PC-3 (cell line): ENCODE measurements around the gene PKDCC. TPM values are rescaled to one million over a fixed set of nuclear protein-coding genes. Genes with fewer than 3 reads are reported as not detected.

Experiments
- ATAC-seq: fragments of 200-7000 bp; cut with Tn5 transposase; 2 replicates; pipeline ENCODE4 v1.9.1; 2020; ENCODE audit warnings: mild to moderate bottlenecking, moderate library complexity
- BruUV-seq: library from RNA; stranded (reverse); fragments of 400-500 nt; replicated peaks from 2 replicates; lab custom pipeline; 2021; lab: Mats Ljungman, UMichigan
- CTCF ChIA-PET: fragments of 300-600 bp; sonication (Branson Sonifier 250); formaldehyde crosslinking; loops from one replicate; lab custom pipeline; 2022; ENCODE audit warnings: antibody characterized with exemption; lab: Charles Lee
- POLR2A ChIA-PET: fragments of 300-600 bp; sonication (Branson Sonifier 250); formaldehyde crosslinking; loops from one replicate; lab custom pipeline; 2022; ENCODE audit warnings: antibody characterized with exemption; ENCODE audit not compliant: unreplicated experiment; lab: Charles Lee
- DNase-seq: peaks from one replicate; pipeline ENCODE4 v3.0.0-alpha.2; 2015
- H2AFZ ChIP-seq: fragments of 300-600 bp; sonication (generic); 2 replicates; pipeline ENCODE4 v1.6.0; 2016; ENCODE audit warnings: antibody characterized with exemption, low read length
- H3F3A ChIP-seq: fragments of 300-600 bp; sonication (generic); one replicate; pipeline ENCODE4 v1.6.0; 2017; ENCODE audit warnings: antibody characterized with exemption, low read length, control low read depth, mild to moderate bottlenecking; ENCODE audit not compliant: unreplicated experiment
- H3K27ac ChIP-seq: fragments of 300-600 bp; sonication (generic); 2 replicates; pipeline ENCODE4 v1.5.1; 2016; ENCODE audit warnings: mild to moderate bottlenecking, low read length
- H3K27me3 ChIP-seq: fragments of 300-600 bp; sonication (generic); 2 replicates; pipeline ENCODE4 v1.6.1; 2016; ENCODE audit warnings: low read length, mixed read lengths
- H3K36me3 ChIP-seq: fragments of 300-600 bp; sonication (generic); 2 replicates; pipeline ENCODE4 v1.6.1; 2016; ENCODE audit warnings: low read depth, mixed run types, low read length, mixed read lengths
- H3K4me1 ChIP-seq: fragments of 300-600 bp; sonication (generic); 2 replicates; pipeline ENCODE4 v1.5.1; 2016; ENCODE audit warnings: low read length; ENCODE audit not compliant: insufficient read depth
- H3K4me2 ChIP-seq: fragments of 300-600 bp; sonication (generic); 2 replicates; pipeline ENCODE4 v1.6.0; 2016; ENCODE audit warnings: low read length
- H3K4me3 ChIP-seq: fragments of 300-600 bp; sonication (generic); 2 replicates; pipeline ENCODE4 v1.5.1; 2016; ENCODE audit warnings: mild to moderate bottlenecking, low read length, mixed read lengths
- H3K79me2 ChIP-seq: fragments of 300-600 bp; sonication (generic); 2 replicates; pipeline ENCODE4 v1.6.1; 2017; ENCODE audit warnings: low read length, mixed read lengths
- H3K9ac ChIP-seq: fragments of 300-600 bp; sonication (generic); 2 replicates; pipeline ENCODE4 v1.6.0; 2016; ENCODE audit warnings: mild to moderate bottlenecking, low read length
- H3K9me2 ChIP-seq: fragments of 300-600 bp; sonication (generic); replicated peaks from 2 replicates; pipeline ENCODE4 v1.6.1; 2016; ENCODE audit warnings: mixed run types, low read length, mixed read lengths
- H3K9me3 ChIP-seq: fragments of 300-600 bp; sonication (generic); 2 replicates; pipeline ENCODE4 v1.6.1; 2016; ENCODE audit warnings: low read length, mixed read lengths
- H4K20me1 ChIP-seq: fragments of 300-600 bp; sonication (generic); 2 replicates; pipeline ENCODE4 v1.6.1; 2016; ENCODE audit warnings: low read length, mixed read lengths
- CTCF ChIP-seq: fragments of 300-600 bp; sonication (generic); conservative IDR thresholded peaks from 2 replicates; pipeline ENCODE4 v1.5.1; 2017; ENCODE audit warnings: antibody characterized with exemption, low read depth, mild to moderate bottlenecking, low read length
- EZH2 ChIP-seq: fragments of 300-600 bp; sonication (generic); IDR thresholded peaks from one replicate; pipeline ENCODE4 v1.6.1; 2017; ENCODE audit warnings: antibody characterized with exemption, mild to moderate bottlenecking, low read length; ENCODE audit not compliant: unreplicated experiment
- EZH2phosphoT487 ChIP-seq: fragments of 300-600 bp; sonication (generic); IDR thresholded peaks from 2 replicates; pipeline ENCODE4 v1.6.1; 2018; ENCODE audit warnings: mild to moderate bottlenecking, antibody characterized with exemption, low read length, borderline replicate concordance
- intact Hi-C: fragments of 100-400 bp; cut with micrococcal nuclease; formaldehyde crosslinking; loops from 2 replicates; pipeline ENCODE4 v1.9.0; 2023
- total RNA-seq: library from RNA; depleted of rRNA; stranded (reverse); fragments of >200 nt; gene quantifications from 2 replicates; pipeline ENCODE4 v1.2.3, GENCODE V29; 2014

Gene PKDCC
- total RNA-seq, 1 experiment from 2014 or later = 2.1 TPM

- POLR2A ChIA-PET = interaction anchor here (0.6 kb wide), 1 partner anchor 26 kb away, joined by 5 read pairs; no protein-coding TSS in a partner anchor
- BruUV-seq = no TSS peak
- intact Hi-C loops = no loop called here
These were observed 51.0 kb downstream of the PKDCC start for GRCh38 chr2:42098571-42099437.

DNA sequence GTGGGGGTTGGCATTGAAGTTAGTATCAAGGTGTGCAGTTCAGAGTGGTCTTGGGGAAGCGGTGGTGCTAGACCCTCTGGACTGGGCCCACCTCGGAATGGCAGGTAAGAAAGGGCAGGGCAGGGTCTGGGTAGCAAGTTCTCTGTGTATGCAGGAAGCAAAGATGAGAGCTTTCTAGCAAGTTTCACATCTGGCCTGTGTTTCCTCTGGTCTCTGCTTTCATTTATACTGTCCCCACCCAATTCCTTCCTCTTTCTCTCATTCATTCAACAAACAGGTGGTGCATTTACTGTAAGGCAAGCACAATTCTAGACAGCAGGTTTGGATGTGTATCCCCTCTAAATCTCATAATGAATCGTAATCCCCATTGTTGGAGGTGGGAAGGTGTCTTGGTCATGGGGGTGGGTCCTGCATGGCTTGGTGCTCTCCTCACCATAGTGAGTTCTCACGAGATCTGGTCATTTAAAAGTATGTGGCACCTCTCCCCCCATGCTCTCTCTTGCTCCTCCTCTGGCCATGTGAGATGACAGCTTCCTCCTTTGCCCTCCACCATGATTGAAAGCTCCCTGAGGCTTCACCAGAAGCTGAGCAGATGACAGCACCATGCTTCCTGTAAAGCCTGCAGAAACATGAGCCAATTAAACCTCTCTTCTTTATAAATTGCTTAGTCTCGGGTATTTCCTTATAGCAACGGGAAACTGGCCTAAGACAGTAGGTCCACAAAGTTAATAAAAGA, 51.8 kb downstream of the PKDCC start:
- no peaks in the 10 kb centered on the region for H3K9me2 ChIP-seq
- no peaks in the 10 kb centered on the region for H3F3A ChIP-seq
- H3K4me2 ChIP-seq = no peak overlapping the region
- H3K4me1 ChIP-seq = peaks cover 5% of the 10 kb centered on the region; the same call in 1 of the 2 replicates
- TF ChIP-seq CTCF (no peak), EZH2phosphoT487 (no peak), EZH2 (no peak)
- intact Hi-C loops = no loop called here
- POLR2A ChIA-PET = no interaction called here
- H3K4me3 ChIP-seq = no peak overlapping the region
- no peak for DNase-seq
- no peak for ATAC-seq
- CTCF ChIA-PET = no interaction called here
- H3K79me2 ChIP-seq = no peaks in the 10 kb centered on the region
- H3K9me3 ChIP-seq = no peaks in the 10 kb centered on the region
- no peak overlapping the region for H3K27ac ChIP-seq
- no peaks in the 10 kb centered on the region for H3K36me3 ChIP-seq
- H3K27me3 ChIP-seq = no peaks in the 10 kb centered on the region
- no peak overlapping the region for H3K9ac ChIP-seq
- no peak overlapping the region for H2AFZ ChIP-seq
- no TSS peak for BruUV-seq
- no peaks in the 10 kb centered on the region for H4K20me1 ChIP-seq

More at GRCh38 chr2:42098571-42099437, 51.0 kb downstream of the PKDCC start:
- H3K9ac ChIP-seq = no peak overlapping the region
- no peaks in the 10 kb centered on the region for H3F3A ChIP-seq
- no peaks in the 10 kb centered on the region for H3K27me3 ChIP-seq
- no peaks in the 10 kb centered on the region for H3K36me3 ChIP-seq
- no peaks in the 10 kb centered on the region for H4K20me1 ChIP-seq
- no peaks in the 10 kb centered on the region for H3K79me2 ChIP-seq
- no peak overlapping the region for H3K27ac ChIP-seq
- H2AFZ ChIP-seq = no peak overlapping the region
- H3K9me3 ChIP-seq = no peaks in the 10 kb centered on the region
- no peaks in the 10 kb centered on the region for H3K9me2 ChIP-seq
- DNase-seq = no peak
- peaks cover 5% of the 10 kb centered on the region; the same call in 1 of the 2 replicates for H3K4me1 ChIP-seq
- no peak for TF ChIP-seq EZH2phosphoT487
- TF ChIP-seq CTCF = no peak
- TF ChIP-seq EZH2 = no peak
- no peak overlapping the region for H3K4me3 ChIP-seq
- CTCF ChIA-PET = no interaction called here
- H3K4me2 ChIP-seq = no peak overlapping the region
- no peak for ATAC-seq
